SK-N-SH treated with all-trans-retinoic acid at 6 μM for 48 hours (cell line): ENCODE data around the gene OIT3.

ENCODE experiments used
- BACH2 ChIP-seq: fragments of 250-450 bp; sonication (Bioruptor Pico); IDR thresholded peaks from 2 replicates; pipeline ENCODE4 v1.9.0; 2021; ENCODE audit warnings: mild to moderate bottlenecking, borderline replicate concordance
- CSDC2 ChIP-seq: fragments of 250-450 bp; sonication (Bioruptor Pico); IDR thresholded peaks from 2 replicates; pipeline ENCODE4 v1.5.0; 2020; ENCODE audit warnings: mild to moderate bottlenecking, moderate library complexity
- ESRRG ChIP-seq: fragments of 250-450 bp; sonication (Bioruptor Pico); IDR thresholded peaks from 2 replicates; pipeline ENCODE4 v1.6.1; 2021; ENCODE audit warnings: mild to moderate bottlenecking
- POU6F1 ChIP-seq: fragments of 250-450 bp; sonication (Bioruptor Pico); IDR thresholded peaks from 2 replicates; pipeline ENCODE4 v1.8.0; 2021; ENCODE audit warnings: low read depth, mild to moderate bottlenecking, moderate library complexity, borderline replicate concordance
- SNAI2 ChIP-seq: fragments of 250-450 bp; sonication (Bioruptor Pico); IDR thresholded peaks from 2 replicates; pipeline ENCODE4 v1.5.0; 2020; ENCODE audit warnings: mild to moderate bottlenecking, moderate library complexity
- TCF4 ChIP-seq: fragments of 250-450 bp; sonication (Bioruptor Pico); IDR thresholded peaks from 2 replicates; pipeline ENCODE4 v1.8.0; 2021; ENCODE audit warnings: mild to moderate bottlenecking, moderate library complexity, borderline replicate concordance
- ZFP3 ChIP-seq: fragments of 250-450 bp; sonication (Bioruptor Pico); IDR thresholded peaks from 2 replicates; pipeline ENCODE4 v1.5.0; 2020; ENCODE audit warnings: mild to moderate bottlenecking, moderate library complexity
- ZNF565 ChIP-seq: fragments of 450-650 bp; formaldehyde crosslinking; conservative IDR thresholded peaks from 2 replicates; pipeline ENCODE4 v1.5.0; 2020; ENCODE audit warnings: low read depth, mild to moderate bottlenecking, moderate library complexity
- TF ChIP-seq, protein P1 (sequence below): fragments of 250-450 bp; sonication (Bioruptor Pico); IDR thresholded peaks from 2 replicates; pipeline ENCODE4 v1.8.0; 2020; ENCODE audit warnings: mild to moderate bottlenecking, moderate library complexity, borderline replicate concordance
- TF ChIP-seq, protein P2 (sequence below): fragments of 250-450 bp; sonication (Bioruptor Pico); IDR thresholded peaks from 2 replicates; pipeline ENCODE4 v1.5.0; 2020; ENCODE audit warnings: mild to moderate bottlenecking, moderate library complexity

- TF ChIP-seq TCF4 (CRISPR knock-in tag) (no peak), CSDC2 (CRISPR knock-in tag) (no peak), ESRRG (no peak), ZNF565 (CRISPR knock-in tag) (no peak), POU6F1 (CRISPR knock-in tag) (no peak), ZFP3 (CRISPR knock-in tag) (no peak), SNAI2 (CRISPR knock-in tag) (no peak), BACH2 (CRISPR knock-in tag) (no peak)
- TF ChIP-seq, protein P1, sequence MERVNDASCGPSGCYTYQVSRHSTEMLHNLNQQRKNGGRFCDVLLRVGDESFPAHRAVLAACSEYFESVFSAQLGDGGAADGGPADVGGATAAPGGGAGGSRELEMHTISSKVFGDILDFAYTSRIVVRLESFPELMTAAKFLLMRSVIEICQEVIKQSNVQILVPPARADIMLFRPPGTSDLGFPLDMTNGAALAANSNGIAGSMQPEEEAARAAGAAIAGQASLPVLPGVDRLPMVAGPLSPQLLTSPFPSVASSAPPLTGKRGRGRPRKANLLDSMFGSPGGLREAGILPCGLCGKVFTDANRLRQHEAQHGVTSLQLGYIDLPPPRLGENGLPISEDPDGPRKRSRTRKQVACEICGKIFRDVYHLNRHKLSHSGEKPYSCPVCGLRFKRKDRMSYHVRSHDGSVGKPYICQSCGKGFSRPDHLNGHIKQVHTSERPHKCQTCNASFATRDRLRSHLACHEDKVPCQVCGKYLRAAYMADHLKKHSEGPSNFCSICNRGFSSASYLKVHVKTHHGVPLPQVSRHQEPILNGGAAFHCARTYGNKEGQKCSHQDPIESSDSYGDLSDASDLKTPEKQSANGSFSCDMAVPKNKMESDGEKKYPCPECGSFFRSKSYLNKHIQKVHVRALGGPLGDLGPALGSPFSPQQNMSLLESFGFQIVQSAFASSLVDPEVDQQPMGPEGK (CRISPR knock-in tag) = no peak
- TF ChIP-seq, protein P2, sequence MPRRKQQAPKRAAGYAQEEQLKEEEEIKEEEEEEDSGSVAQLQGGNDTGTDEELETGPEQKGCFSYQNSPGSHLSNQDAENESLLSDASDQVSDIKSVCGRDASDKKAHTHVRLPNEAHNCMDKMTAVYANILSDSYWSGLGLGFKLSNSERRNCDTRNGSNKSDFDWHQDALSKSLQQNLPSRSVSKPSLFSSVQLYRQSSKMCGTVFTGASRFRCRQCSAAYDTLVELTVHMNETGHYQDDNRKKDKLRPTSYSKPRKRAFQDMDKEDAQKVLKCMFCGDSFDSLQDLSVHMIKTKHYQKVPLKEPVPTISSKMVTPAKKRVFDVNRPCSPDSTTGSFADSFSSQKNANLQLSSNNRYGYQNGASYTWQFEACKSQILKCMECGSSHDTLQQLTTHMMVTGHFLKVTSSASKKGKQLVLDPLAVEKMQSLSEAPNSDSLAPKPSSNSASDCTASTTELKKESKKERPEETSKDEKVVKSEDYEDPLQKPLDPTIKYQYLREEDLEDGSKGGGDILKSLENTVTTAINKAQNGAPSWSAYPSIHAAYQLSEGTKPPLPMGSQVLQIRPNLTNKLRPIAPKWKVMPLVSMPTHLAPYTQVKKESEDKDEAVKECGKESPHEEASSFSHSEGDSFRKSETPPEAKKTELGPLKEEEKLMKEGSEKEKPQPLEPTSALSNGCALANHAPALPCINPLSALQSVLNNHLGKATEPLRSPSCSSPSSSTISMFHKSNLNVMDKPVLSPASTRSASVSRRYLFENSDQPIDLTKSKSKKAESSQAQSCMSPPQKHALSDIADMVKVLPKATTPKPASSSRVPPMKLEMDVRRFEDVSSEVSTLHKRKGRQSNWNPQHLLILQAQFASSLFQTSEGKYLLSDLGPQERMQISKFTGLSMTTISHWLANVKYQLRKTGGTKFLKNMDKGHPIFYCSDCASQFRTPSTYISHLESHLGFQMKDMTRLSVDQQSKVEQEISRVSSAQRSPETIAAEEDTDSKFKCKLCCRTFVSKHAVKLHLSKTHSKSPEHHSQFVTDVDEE (CRISPR knock-in tag) = no peak
Observed at GRCh38 chr10:72928798-72929197, 35.3 kb downstream of the OIT3 start.
